ENCODE results near the gene ENTPD1. TPM values are rescaled to one million over a fixed set of nuclear protein-coding genes. Genes with fewer than 3 reads are reported as not detected.
"Not testable (repeated sequence)": the region's sequence is repeated elsewhere in the genome, so short reads cannot be mapped to it uniquely, and the experiment has no call there.

Gene ENTPD1
- polyA plus RNA-seq, 1 donor (not counting 4 experiments of a cell fraction or from before 2014, with no cell fraction given): 0.03 TPM

GRCh38 chr10:95767884-95768556 is 12.1 kb downstream of the ENTPD1 start:
- H3K9me3 ChIP-seq (ENCODE audit: control insufficient read depth, low read depth, low read length): no peaks in the 10 kb centered on the region
- no peaks in the 10 kb centered on the region for H3K27me3 ChIP-seq (ENCODE audit: control insufficient read depth, extremely low read depth, insufficient read depth, low read length)
- no peaks in the 10 kb centered on the region for H3K79me2 ChIP-seq (ENCODE audit: control insufficient read depth, insufficient read depth, low read length)
- H3K4me3 ChIP-seq (ENCODE audit: control insufficient read depth in 2 of 3, extremely low read depth in 1 of 3, insufficient read depth in 2 of 3, low read depth in 1 of 3, low read length in 3 of 3): no peak overlapping the region
- H3K27ac ChIP-seq (ENCODE audit: control insufficient read depth, insufficient read depth, low read length): no peak overlapping the region
- no peaks in the 10 kb centered on the region for H4K20me1 ChIP-seq (ENCODE audit: control insufficient read depth, extremely low read depth, insufficient read depth, low read length)
- H3K36me3 ChIP-seq (ENCODE audit: control insufficient read depth in 2 of 2, extremely low read depth in 1 of 2, insufficient read depth in 2 of 2, low read length in 2 of 2): no peaks in the 10 kb centered on the region
- TF ChIP-seq EZH2 (IDR thresholded peaks at IDR 0.05; ENCODE audit: low read length) (no peak), CTCF (optimal IDR thresholded peaks at IDR 0.05 in 1 of 3, IDR thresholded peaks at IDR 0.05 in 1 of 3, conservative IDR thresholded peaks at IDR 0.05 in 1 of 3; ENCODE audit: extremely low read depth in 1 of 3, insufficient read depth in 2 of 3, low read length in 3 of 3) (no peak)
- no peaks in the 10 kb centered on the region for H3K9me1 ChIP-seq (ENCODE audit: control insufficient read depth, extremely low read depth, insufficient read depth, low read length)
- no peak overlapping the region for H3K4me2 ChIP-seq (ENCODE audit: control insufficient read depth, extremely low read depth, insufficient read depth, low read depth, low read length)
- FAIRE-seq (no peak), DNase-seq (ENCODE audit: low read depth, low spot score) (no peak)
- no peaks in the 10 kb centered on the region for H3K4me1 ChIP-seq (ENCODE audit: control insufficient read depth, extremely low read depth, insufficient read depth, low read length)
- dilution Hi-C loops (cut with MboI; ENCODE audit: extremely low pct_ligation_motif_present, low sequenced_read_pairs): no loop called here
- H2AFZ ChIP-seq (ENCODE audit: control insufficient read depth, low read length): no peak overlapping the region
- H3K9ac ChIP-seq (ENCODE audit: control insufficient read depth, extremely low read depth, insufficient read depth, low read length): no peak overlapping the region

- H3K9me3 ChIP-seq (ENCODE audit: control insufficient read depth, low read depth, low read length): no peaks in the 10 kb centered on the region
- H3K27me3 ChIP-seq (ENCODE audit: control insufficient read depth, extremely low read depth, insufficient read depth, low read length): no peaks in the 10 kb centered on the region
- TF ChIP-seq CTCF (optimal IDR thresholded peaks at IDR 0.05 in 1 of 3, IDR thresholded peaks at IDR 0.05 in 1 of 3, conservative IDR thresholded peaks at IDR 0.05 in 1 of 3; ENCODE audit: extremely low read depth in 1 of 3, insufficient read depth in 2 of 3, low read length in 3 of 3): no peak
- no peak for TF ChIP-seq EZH2 (IDR thresholded peaks at IDR 0.05; ENCODE audit: low read length)
- H3K27ac ChIP-seq (ENCODE audit: control insufficient read depth, insufficient read depth, low read length): no peak overlapping the region
- H3K36me3 ChIP-seq (ENCODE audit: control insufficient read depth in 2 of 2, extremely low read depth in 1 of 2, insufficient read depth in 2 of 2, low read length in 2 of 2): no peaks in the 10 kb centered on the region
- no peaks in the 10 kb centered on the region for H3K9me1 ChIP-seq (ENCODE audit: control insufficient read depth, extremely low read depth, insufficient read depth, low read length)
- dilution Hi-C loops (cut with MboI; ENCODE audit: extremely low pct_ligation_motif_present, low sequenced_read_pairs): no loop called here
- H3K4me3 ChIP-seq (ENCODE audit: control insufficient read depth in 2 of 3, extremely low read depth in 1 of 3, insufficient read depth in 2 of 3, low read depth in 1 of 3, low read length in 3 of 3): no peak overlapping the region
- H2AFZ ChIP-seq (ENCODE audit: control insufficient read depth, low read length): no peak overlapping the region
- no peaks in the 10 kb centered on the region for H3K79me2 ChIP-seq (ENCODE audit: control insufficient read depth, insufficient read depth, low read length)
- DNase-seq (ENCODE audit: low read depth, low spot score) (no peak), FAIRE-seq (no peak)
- H4K20me1 ChIP-seq (ENCODE audit: control insufficient read depth, extremely low read depth, insufficient read depth, low read length): no peaks in the 10 kb centered on the region
- H3K4me2 ChIP-seq (ENCODE audit: control insufficient read depth, extremely low read depth, insufficient read depth, low read depth, low read length): no peak overlapping the region
- no peak overlapping the region for H3K9ac ChIP-seq (ENCODE audit: control insufficient read depth, extremely low read depth, insufficient read depth, low read length)
- H3K4me1 ChIP-seq (ENCODE audit: control insufficient read depth, extremely low read depth, insufficient read depth, low read length): no peaks in the 10 kb centered on the region
Measured at GRCh38 chr10:95770084-95770720, 14.2 kb downstream of the ENTPD1 start.

DNA sequence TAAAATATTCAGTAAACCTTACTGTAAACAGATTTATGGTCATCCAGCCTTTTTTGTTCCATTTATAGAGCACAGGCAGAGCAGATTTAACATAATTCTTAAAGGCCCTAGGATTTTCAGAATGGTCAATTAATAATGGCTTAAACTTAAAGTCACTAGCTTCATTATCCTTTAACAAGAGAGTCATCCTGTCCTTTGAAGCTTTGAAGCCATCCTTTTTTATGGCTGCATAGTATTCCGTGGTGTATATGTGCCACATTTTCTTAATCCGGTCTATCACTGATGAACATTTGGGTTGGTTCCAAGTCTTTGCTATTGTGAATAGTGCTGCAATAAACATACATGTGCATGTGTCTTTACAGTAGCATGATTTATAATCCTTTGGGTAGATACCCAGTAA is 17.5 kb downstream of the ENTPD1 start:
- dilution Hi-C loops (cut with MboI; ENCODE audit: extremely low pct_ligation_motif_present, low sequenced_read_pairs): not testable (repeated sequence)

More for the DNA sequence above, 17.5 kb downstream of the ENTPD1 start:
- not testable (repeated sequence) for H3K4me2 ChIP-seq (ENCODE audit: control insufficient read depth, extremely low read depth, insufficient read depth, low read depth, low read length); FAIRE-seq; H4K20me1 ChIP-seq (ENCODE audit: control insufficient read depth, extremely low read depth, insufficient read depth, low read length); H3K4me1 ChIP-seq (ENCODE audit: control insufficient read depth, extremely low read depth, insufficient read depth, low read length); DNase-seq (ENCODE audit: low read depth, low spot score); H3K9me1 ChIP-seq (ENCODE audit: control insufficient read depth, extremely low read depth, insufficient read depth, low read length); H2AFZ ChIP-seq (ENCODE audit: control insufficient read depth, low read length); H3K9me3 ChIP-seq (ENCODE audit: control insufficient read depth, low read depth, low read length); H3K36me3 ChIP-seq (ENCODE audit: control insufficient read depth in 2 of 2, extremely low read depth in 1 of 2, insufficient read depth in 2 of 2, low read length in 2 of 2); H3K9ac ChIP-seq (ENCODE audit: control insufficient read depth, extremely low read depth, insufficient read depth, low read length); H3K27ac ChIP-seq (ENCODE audit: control insufficient read depth, insufficient read depth, low read length); H3K27me3 ChIP-seq (ENCODE audit: control insufficient read depth, extremely low read depth, insufficient read depth, low read length); H3K79me2 ChIP-seq (ENCODE audit: control insufficient read depth, insufficient read depth, low read length); H3K4me3 ChIP-seq (ENCODE audit: control insufficient read depth in 2 of 3, extremely low read depth in 1 of 3, insufficient read depth in 2 of 3, low read depth in 1 of 3, low read length in 3 of 3)

All from keratinocyte (primary cell).